OCI-LY3 (cell line): ENCODE measurements around the gene ELANE.

Experiments used
- H2AFZ ChIP-seq: fragments of 200-600, 300-600 bp; shearing (Covaris generic); 2 replicates; pipeline ENCODE4 v1.6.0; 2014; ENCODE audit warnings: antibody characterized with exemption, low read depth, low read length
- H3K27ac ChIP-seq: fragments of 200-600, 300-600 bp; sonication (generic); 2 replicates; pipeline ENCODE4 v1.5.1; 2014; ENCODE audit warnings: mild to moderate bottlenecking, low read length, moderate library complexity, mixed read lengths
- H3K27me3 ChIP-seq: fragments of 200-600, 300-600 bp; sonication (generic); 2 replicates; pipeline ENCODE4 v1.6.1; 2014; ENCODE audit warnings: low read depth, low read length, mixed read lengths
- H3K36me3 ChIP-seq: fragments of 200-600, 300-600 bp; sonication (generic); replicated peaks from 2 replicates; pipeline ENCODE3; 2014; ENCODE audit warnings: low read depth, low read length, mixed read lengths
- H3K4me1 ChIP-seq: fragments of 300-600, 200-600 bp; sonication (generic); 2 replicates; pipeline ENCODE4 v1.6.1; 2014; ENCODE audit warnings: low read length, mixed read lengths
- H3K4me2 ChIP-seq: fragments of 200-600, 300-600 bp; sonication (generic); 2 replicates; pipeline ENCODE4 v1.6.1; 2014; ENCODE audit warnings: low read length, mixed read lengths
- H3K4me3 ChIP-seq: fragments of 300-600, 200-600 bp; sonication (generic); 2 replicates; pipeline ENCODE4 v1.5.1; 2014; ENCODE audit warnings: antibody characterized with exemption, mild to moderate bottlenecking, low read length, moderate library complexity
- H3K79me2 ChIP-seq: fragments of 300-600, 200-600 bp; shearing (Covaris generic); 2 replicates; pipeline ENCODE4 v1.6.1; 2014; ENCODE audit warnings: mild to moderate bottlenecking, low read length, mixed read lengths
- H3K9ac ChIP-seq: fragments of 300-600, 200-600 bp; shearing (Covaris generic); 2 replicates; pipeline ENCODE4 v1.6.0; 2014; ENCODE audit warnings: mild to moderate bottlenecking, low read length, moderate library complexity
- H3K9me3 ChIP-seq: fragments of 200-600, 300-600 bp; shearing (Covaris generic); 2 replicates; pipeline ENCODE4 v1.6.1; 2014; ENCODE audit warnings: low read length, mixed read lengths; ENCODE audit not compliant: insufficient read depth
- H4K20me1 ChIP-seq: fragments of 200-600, 300-600 bp; sonication (generic); 2 replicates; pipeline ENCODE4 v1.6.1; 2016; ENCODE audit warnings: low read length, mixed read lengths; ENCODE audit not compliant: insufficient read depth
- CTCF ChIP-seq: fragments of 200-600, 300-600 bp; sonication (generic); IDR thresholded peaks from 2 replicates; pipeline ENCODE4 v1.5.1; 2014; ENCODE audit warnings: antibody characterized with exemption, low read length, low read depth
- EZH2phosphoT487 ChIP-seq: fragments of 200-600 bp; shearing (Covaris generic); IDR thresholded peaks from 2 replicates; pipeline ENCODE4 v1.6.1; 2018; ENCODE audit warnings: antibody characterized with exemption, mixed run types, low read depth

Gene ELANE

GRCh38 chr19:852136-853013 lies at the start of gene ELANE:
ELANE (plus strand) TSS chr19:852303; CDS start chr19:852329, 26 bp downstream.
- Histone ChIP-seq H3K79me2 (no peaks in the 10 kb centered on the region), H3K27me3 (peaks cover 21% of the 10 kb centered on the region; the same call in 1 of the 2 replicates), H3K27ac (no peak within 1 kb of the TSS), H3K4me1 (no peaks in the 10 kb centered on the region; the same call in 1 of the 2 replicates), H2AFZ (no peak within 1 kb of the TSS), H4K20me1 (no peaks in the 10 kb centered on the region), H3K36me3 (no peaks in the 10 kb centered on the region), H3K4me3 (no peak within 1 kb of the TSS), H3K9ac (no peak within 1 kb of the TSS), H3K9me3 (no peaks in the 10 kb centered on the region), H3K4me2 (no peak within 1 kb of the TSS)
- no peak for TF ChIP-seq CTCF
- no peak for TF ChIP-seq EZH2phosphoT487

GRCh38 chr19:802498-803098 lies 49.5 kb upstream of the ELANE start:
- Histone ChIP-seq H3K4me2 (no peak overlapping the region), H4K20me1 (peaks cover 97% of the 10 kb centered on the region), H3K4me3 (no peak overlapping the region), H3K9ac (no peak overlapping the region), H3K4me1 (peaks cover 12% of the 10 kb centered on the region), H3K79me2 (peaks cover 100% of the 10 kb centered on the region), H2AFZ (no peak overlapping the region), H3K9me3 (no peaks in the 10 kb centered on the region), H3K27me3 (no peaks in the 10 kb centered on the region), H3K27ac (no peak overlapping the region), H3K36me3 (peaks cover 92% of the 10 kb centered on the region)
- TF ChIP-seq CTCF (no peak), EZH2phosphoT487 (no peak)

- Histone ChIP-seq H4K20me1 (peaks cover 100% of the 10 kb centered on the region), H3K27ac (no peak overlapping the region), H3K4me3 (no peak overlapping the region), H3K36me3 (peaks cover 96% of the 10 kb centered on the region), H3K9ac (no peak overlapping the region), H3K27me3 (no peaks in the 10 kb centered on the region), H3K9me3 (no peaks in the 10 kb centered on the region), H3K79me2 (peaks cover 100% of the 10 kb centered on the region), H3K4me1 (peaks cover 12% of the 10 kb centered on the region), H2AFZ (no peak overlapping the region), H3K4me2 (no peak overlapping the region)
- TF ChIP-seq CTCF (no peak), EZH2phosphoT487 (no peak)
Observed at GRCh38 chr19:803099-803561, 49.0 kb upstream of the ELANE start.
